T-helper 9 cell (primary cell): Measurements from ENCODE around the gene ENOPH1.
"Not testable (repeated sequence)": the region's sequence is repeated elsewhere in the genome, so short reads cannot be mapped to it uniquely, and the experiment has no call there.

Experiments used
- DNase-seq: peaks from one replicate; pipeline ENCODE4 v3.0.0-alpha.2; 2020
- total RNA-seq, 2 donors: gene quantifications; one replicate each; lab custom pipeline; 2026; lab: John Stamatoyannopoulos, UW

Gene ENOPH1
- 29.9 to 44.8 reads per million in 2 donors for total RNA-seq

GRCh38 chr4:82430193-82430963 lies at the start of gene ENOPH1, which contains the start of gene HNRNPDL:
Gene ENOPH1 (plus strand): TSS chr4:82430590. CDS start chr4:82430830, 240 bp downstream.
Gene HNRNPDL (minus strand): TSS chr4:82430462. CDS start chr4:82429690, 772 bp downstream.
- peak; percentile 93 for DNase-seq

GRCh38 chr4:82380831-82381230 lies 49.6 kb upstream of the ENOPH1 start:
- no peak for DNase-seq

- no peak for DNase-seq
These were observed 49.2 kb upstream of the ENOPH1 start for GRCh38 chr4:82381235-82381634.

GRCh38 chr4:82381661-82382296 lies 48.6 kb upstream of the ENOPH1 start:
- no peak for DNase-seq

GRCh38 chr4:82382751-82383150 lies 47.6 kb upstream of the ENOPH1 start:
- DNase-seq = no peak

GRCh38 chr4:82386312-82386711 lies 44.1 kb upstream of the ENOPH1 start:
- DNase-seq = not testable (repeated sequence)

GRCh38 chr4:82388405-82388804 lies 42.0 kb upstream of the ENOPH1 start:
- DNase-seq = no peak

- not testable (repeated sequence) for DNase-seq
These were observed 40.3 kb upstream of the ENOPH1 start for GRCh38 chr4:82390061-82390460.

- no peak for DNase-seq
These were observed 35.5 kb upstream of the ENOPH1 start for GRCh38 chr4:82394896-82395295.

GRCh38 chr4:82397527-82397926 lies 32.9 kb upstream of the ENOPH1 start:
- DNase-seq = no peak

GRCh38 chr4:82398263-82398662 lies 32.1 kb upstream of the ENOPH1 start:
- no peak for DNase-seq

- DNase-seq = no peak
These were observed 28.8 kb upstream of the ENOPH1 start for GRCh38 chr4:82401600-82401999.

- no peak for DNase-seq
These were observed 28.1 kb upstream of the ENOPH1 start for GRCh38 chr4:82402196-82402775.

- no peak for DNase-seq
These were observed 26.7 kb upstream of the ENOPH1 start for GRCh38 chr4:82403725-82404124.

- not testable (repeated sequence) for DNase-seq
These were observed 15.3 kb upstream of the ENOPH1 start for GRCh38 chr4:82415061-82415460.

GRCh38 chr4:82415922-82416365 lies 14.4 kb upstream of the ENOPH1 start:
- DNase-seq = no peak

GRCh38 chr4:82419451-82419850 lies 10.9 kb upstream of the ENOPH1 start:
- DNase-seq = no peak

- no peak for DNase-seq
These were observed 8.4 kb upstream of the ENOPH1 start for GRCh38 chr4:82421796-82422560.

- no peak for DNase-seq
These were observed 7.8 kb upstream of the ENOPH1 start for GRCh38 chr4:82422616-82423015.

- no peak for DNase-seq
These were observed 6.9 kb upstream of the ENOPH1 start for GRCh38 chr4:82423245-82424054.

- no peak for DNase-seq
These were observed 4.9 kb upstream of the ENOPH1 start for GRCh38 chr4:82425478-82425877.

- DNase-seq = no peak
These were observed 1.8 kb upstream of the ENOPH1 start for GRCh38 chr4:82428526-82428968.
